GM12864 (cell line): ENCODE data around the gene CCDC6.

Experiments used
- DNase-seq: peaks from one replicate; pipeline ENCODE4 v3.0.0-alpha.2; 2011; ENCODE audit warnings: low read depth
- H3K4me3 ChIP-seq: 2 replicates; pipeline ENCODE4 v1.5.1; 2011; ENCODE audit warnings: mild to moderate bottlenecking, low read depth, low read length, control low read depth
- CTCF ChIP-seq: IDR thresholded peaks from 2 replicates; pipeline ENCODE4 v1.5.1; 2011; ENCODE audit warnings: low read depth, mild to moderate bottlenecking, moderate library complexity, low read length, control low read depth, inconsistent platforms; ENCODE audit errors: missing control alignments

The CCDC6 gene

DNA sequence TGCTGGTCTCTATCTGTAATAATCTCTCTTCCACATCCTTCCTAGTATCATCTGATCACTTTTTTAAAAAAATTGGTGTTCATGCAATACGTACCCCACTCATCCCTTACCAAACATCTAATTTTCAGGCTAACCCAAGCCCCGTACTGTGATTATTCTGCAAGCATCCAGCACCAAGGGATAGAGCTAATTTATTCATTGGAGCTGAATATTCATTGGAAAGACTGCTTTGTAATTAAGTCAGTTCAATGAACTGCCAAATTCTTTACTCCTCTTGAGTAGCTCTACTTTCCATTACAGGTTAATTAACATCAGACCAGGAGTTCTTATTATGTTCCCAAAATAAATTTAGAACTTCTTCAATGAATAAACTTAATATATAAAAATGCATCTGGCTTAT, 86.7 kb downstream of the CCDC6 start:
- TF ChIP-seq CTCF: no peak
- no peak for DNase-seq
- H3K4me3 ChIP-seq: no peak overlapping the region

DNA sequence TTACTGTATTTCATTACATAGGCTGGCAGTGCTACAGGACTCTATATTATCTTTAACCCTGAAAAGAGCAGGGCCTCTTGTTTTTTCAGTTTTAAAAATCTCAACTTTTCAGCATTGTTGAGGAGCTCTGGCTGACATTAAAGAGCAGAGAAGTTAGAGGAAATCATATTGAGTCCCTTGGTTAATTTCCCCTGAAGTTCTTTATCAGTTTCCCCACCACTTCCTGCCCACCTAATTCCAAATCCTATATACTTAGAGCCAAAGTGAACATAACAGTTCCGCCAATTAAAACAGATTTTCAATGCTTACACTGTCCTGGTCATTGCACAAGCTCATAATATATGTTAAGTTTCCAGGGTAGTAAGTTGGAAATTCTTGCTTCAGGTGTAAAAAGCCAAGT, 87.1 kb downstream of the CCDC6 start:
- no peak for TF ChIP-seq CTCF
- no peak for DNase-seq
- no peak overlapping the region for H3K4me3 ChIP-seq

- no peak for DNase-seq
- H3K4me3 ChIP-seq: no peak overlapping the region
- no peak for TF ChIP-seq CTCF
Observed at GRCh38 chr10:59817773-59818172, 88.6 kb downstream of the CCDC6 start.

DNA sequence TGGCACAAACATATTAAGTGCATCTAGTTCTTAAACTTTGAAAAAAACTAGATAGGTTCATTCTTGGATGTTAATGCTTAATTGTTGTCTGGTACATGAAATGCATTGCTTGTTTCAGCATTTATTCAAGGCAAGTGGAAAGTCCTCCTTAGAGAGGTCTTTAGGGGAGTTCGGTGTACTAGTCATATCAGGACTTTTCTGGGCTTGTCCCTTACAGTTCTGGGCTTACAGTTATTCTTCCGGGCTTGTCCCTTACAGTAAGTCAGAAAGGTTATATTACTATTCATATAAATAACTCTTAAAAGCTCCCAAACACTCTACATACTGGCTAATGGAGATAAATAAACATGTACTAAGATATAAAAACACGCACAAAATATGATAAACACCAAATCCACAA, 91.5 kb downstream of the CCDC6 start:
- no peak overlapping the region for H3K4me3 ChIP-seq
- no peak for TF ChIP-seq CTCF
- DNase-seq: no peak

- TF ChIP-seq CTCF: no peak
- no peak overlapping the region for H3K4me3 ChIP-seq
- DNase-seq: no peak
Observed at GRCh38 chr10:59812519-59813122, 93.7 kb downstream of the CCDC6 start.

GRCh38 chr10:59809644-59809974, 96.7 kb downstream of the CCDC6 start:
- no peak overlapping the region for H3K4me3 ChIP-seq
- no peak for DNase-seq
- TF ChIP-seq CTCF: no peak

DNA sequence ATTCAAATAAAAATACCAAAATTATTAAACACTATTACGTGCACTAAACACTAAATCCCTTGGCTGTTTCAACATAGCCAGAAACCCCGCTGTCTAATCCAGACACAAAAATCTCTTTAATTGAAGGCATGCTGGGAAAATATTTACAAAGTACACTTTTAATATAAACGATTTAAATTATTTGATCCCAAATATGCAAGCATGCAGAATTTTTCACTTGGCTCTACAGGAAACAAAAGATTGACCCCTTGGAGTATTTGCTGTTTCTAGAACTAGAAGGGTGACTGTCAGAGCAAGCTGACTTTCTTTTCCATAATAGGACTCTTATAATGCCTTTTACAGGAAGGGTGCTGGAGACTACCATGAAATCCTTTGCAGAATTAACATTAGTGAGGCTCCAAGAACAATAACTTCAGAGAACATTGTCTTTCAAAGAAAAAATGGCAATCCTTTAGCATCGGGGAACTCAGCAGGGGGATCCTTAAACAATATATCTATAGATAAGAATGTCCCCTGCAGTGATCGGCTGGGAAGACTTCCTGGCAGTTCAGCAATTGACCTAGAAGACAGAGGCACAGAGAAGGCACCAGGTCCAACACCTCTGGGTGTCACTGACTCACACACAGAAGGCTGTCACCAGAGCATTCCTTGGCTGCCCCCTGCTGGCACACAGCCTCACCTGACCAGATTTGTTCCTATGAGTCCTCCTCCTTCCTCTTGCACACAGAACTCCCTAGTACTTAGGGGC, 97.3 kb downstream of the CCDC6 start:
- DNase-seq: peak; percentile 48
- no peak overlapping the region for H3K4me3 ChIP-seq
- peak; percentile 90 for TF ChIP-seq CTCF
